BLaER1 (cell line): Measurements from ENCODE around the gene C16orf86.

Source experiments
- H3K27ac ChIP-seq: shearing (Covaris generic); formaldehyde crosslinking; 2 replicates; pipeline ENCODE4 v1.8.1; 2022
- H3K27me3 ChIP-seq: shearing (Covaris generic); formaldehyde crosslinking; 2 replicates; pipeline ENCODE4 v1.8.1; 2022
- H3K36me3 ChIP-seq: shearing (Covaris generic); formaldehyde crosslinking; 2 replicates; pipeline ENCODE4 v1.8.1; 2022
- H3K4me1 ChIP-seq: shearing (Covaris generic); formaldehyde crosslinking; 2 replicates; pipeline ENCODE4 v1.8.1; 2022
- H3K4me2 ChIP-seq: shearing (Covaris generic); formaldehyde crosslinking; 2 replicates; pipeline ENCODE4 v1.8.1; 2022
- H3K4me3 ChIP-seq: shearing (Covaris generic); formaldehyde crosslinking; 2 replicates; pipeline ENCODE4 v1.8.1; 2022
- H3K9ac ChIP-seq: shearing (Covaris generic); formaldehyde crosslinking; 2 replicates; pipeline ENCODE4 v1.8.1; 2022
- H3K9me3 ChIP-seq: shearing (Covaris generic); formaldehyde crosslinking; 2 replicates; pipeline ENCODE4 v1.8.1; 2022
- H4K20me1 ChIP-seq: shearing (Covaris generic); formaldehyde crosslinking; 2 replicates; pipeline ENCODE4 v1.8.1; 2022
- Cebpa-rat ChIP-seq: shearing (Covaris generic); IDR thresholded peaks from 2 replicates; pipeline ENCODE4 v1.8.1; 2022

Gene C16orf86

GRCh38 chr16:67647111-67647651 lies 19.4 kb upstream of the C16orf86 start:
- Histone ChIP-seq H3K9ac (no peak overlapping the region), H3K9me3 (no peaks in the 10 kb centered on the region), H3K4me1 (peaks cover 35% of the 10 kb centered on the region), H4K20me1 (no peaks in the 10 kb centered on the region), H3K4me3 (no peak overlapping the region), H3K27me3 (no peaks in the 10 kb centered on the region), H3K27ac (peak overlapping the region; percentile 97), H3K4me2 (no peak overlapping the region), H3K36me3 (peaks cover 60% of the 10 kb centered on the region)
- TF ChIP-seq Cebpa-rat: no peak

DNA sequence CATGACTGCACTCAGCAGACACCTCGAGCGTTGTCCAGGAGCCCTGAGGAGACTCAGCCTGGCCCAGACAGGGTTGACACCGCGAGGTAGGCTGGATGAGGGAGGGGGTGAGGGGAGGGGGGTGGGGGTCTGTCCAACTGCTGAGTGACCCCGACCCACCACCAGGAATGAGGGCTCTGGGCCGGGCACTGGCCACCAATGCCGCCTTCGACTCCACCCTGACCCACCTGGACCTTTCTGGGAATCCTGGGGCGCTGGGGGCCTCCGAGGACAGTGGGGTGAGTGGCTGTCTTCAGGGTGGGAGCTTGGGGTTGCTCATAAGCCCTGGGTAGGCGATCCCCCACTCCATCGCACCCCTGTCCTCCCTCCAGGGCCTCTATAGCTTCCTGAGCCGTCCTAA lies 18.9 kb upstream of the C16orf86 start:
- TF ChIP-seq Cebpa-rat: no peak
- Histone ChIP-seq H3K36me3 (peaks cover 65% of the 10 kb centered on the region), H3K4me1 (peaks cover 31% of the 10 kb centered on the region), H3K4me3 (no peak overlapping the region), H4K20me1 (no peaks in the 10 kb centered on the region), H3K27me3 (no peaks in the 10 kb centered on the region), H3K27ac (no peak overlapping the region), H3K9ac (no peak overlapping the region), H3K9me3 (no peaks in the 10 kb centered on the region), H3K4me2 (no peak overlapping the region)

DNA sequence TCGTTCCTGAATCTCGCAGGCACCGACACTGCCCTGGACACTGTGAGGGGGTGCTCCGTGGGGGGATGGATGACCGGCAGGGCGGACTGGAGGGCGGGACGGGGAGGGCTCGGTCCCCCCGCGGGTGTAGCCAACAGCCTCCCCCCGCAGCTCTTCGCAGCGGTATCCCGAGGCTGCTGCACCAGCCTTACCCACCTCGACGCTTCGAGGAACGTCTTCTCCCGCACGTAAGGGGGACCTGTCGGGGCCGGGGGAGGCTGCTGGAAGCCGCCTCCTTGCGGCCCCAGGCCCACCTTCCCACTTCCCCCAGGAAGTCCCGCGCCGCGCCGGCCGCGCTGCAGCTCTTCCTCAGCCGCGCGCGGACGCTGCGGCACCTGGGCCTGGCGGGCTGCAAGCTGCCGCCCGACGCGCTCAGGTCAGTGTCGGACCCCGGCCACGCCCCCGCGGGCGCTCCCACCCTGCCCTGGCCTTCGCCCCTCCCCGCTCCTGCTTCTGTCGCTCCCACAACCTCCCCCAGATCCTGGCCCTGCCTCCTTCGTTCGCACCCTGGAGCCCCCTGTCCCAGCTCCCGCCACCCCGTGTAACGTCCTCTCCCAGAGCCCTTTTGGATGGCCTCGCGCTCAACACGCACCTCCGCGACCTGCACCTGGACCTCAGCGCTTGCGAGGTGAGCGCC lies 18.4 kb upstream of the C16orf86 start:
- no peak for TF ChIP-seq Cebpa-rat
- H3K9me3 ChIP-seq: no peaks in the 10 kb centered on the region
- no peaks in the 10 kb centered on the region for H3K27me3 ChIP-seq
- peaks cover 31% of the 10 kb centered on the region for H3K4me1 ChIP-seq
- H3K9ac ChIP-seq: no peak overlapping the region
- H4K20me1 ChIP-seq: no peaks in the 10 kb centered on the region
- no peak overlapping the region for H3K4me2 ChIP-seq
- H3K27ac ChIP-seq: no peak overlapping the region
- no peak overlapping the region for H3K4me3 ChIP-seq
- H3K36me3 ChIP-seq: peaks cover 69% of the 10 kb centered on the region

DNA sequence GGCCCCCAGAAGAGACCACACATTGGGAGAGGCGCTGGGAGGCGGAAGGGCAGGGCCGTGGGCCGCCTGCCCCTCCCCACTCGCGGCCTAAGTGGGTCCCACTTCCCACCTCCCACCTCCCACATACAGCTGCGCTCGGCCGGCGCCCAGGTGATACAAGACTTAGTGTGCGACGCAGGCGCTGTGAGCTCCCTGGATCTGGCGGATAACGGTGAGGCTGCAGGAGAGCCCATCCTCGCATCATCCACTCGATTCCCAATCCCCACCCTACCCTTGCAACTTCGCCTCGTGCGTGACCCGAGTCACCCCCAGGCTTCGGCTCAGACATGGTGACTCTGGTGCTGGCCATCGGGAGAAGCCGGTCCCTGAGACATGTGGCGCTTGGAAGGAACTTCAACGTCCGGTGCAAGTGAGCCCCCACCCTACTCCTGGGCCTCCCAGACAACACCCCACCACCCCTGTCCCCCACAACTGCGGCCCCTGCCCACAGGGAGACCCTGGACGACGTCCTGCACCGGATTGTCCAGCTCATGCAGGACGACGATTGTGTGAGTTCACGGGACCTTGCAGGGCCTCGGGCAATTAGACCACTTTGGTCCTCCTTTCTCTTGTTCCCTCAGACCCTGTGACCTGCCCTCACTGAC lies 17.7 kb upstream of the C16orf86 start:
- no peak overlapping the region for H3K27ac ChIP-seq
- no peaks in the 10 kb centered on the region for H3K27me3 ChIP-seq
- H3K36me3 ChIP-seq: peaks cover 74% of the 10 kb centered on the region
- TF ChIP-seq Cebpa-rat: no peak
- no peak overlapping the region for H3K9ac ChIP-seq
- no peak overlapping the region for H3K4me3 ChIP-seq
- peaks cover 27% of the 10 kb centered on the region for H3K4me1 ChIP-seq
- H3K4me2 ChIP-seq: no peak overlapping the region
- no peaks in the 10 kb centered on the region for H3K9me3 ChIP-seq
- H4K20me1 ChIP-seq: no peaks in the 10 kb centered on the region

- Histone ChIP-seq H3K27me3 (no peaks in the 10 kb centered on the region), H3K36me3 (peaks cover 80% of the 10 kb centered on the region), H4K20me1 (peaks cover 2% of the 10 kb centered on the region; the same call in 1 of the 2 replicates), H3K4me2 (no peak overlapping the region), H3K4me3 (no peak overlapping the region), H3K9ac (no peak overlapping the region), H3K27ac (no peak overlapping the region), H3K4me1 (peaks cover 21% of the 10 kb centered on the region), H3K9me3 (no peaks in the 10 kb centered on the region)
- TF ChIP-seq Cebpa-rat: no peak
Observed at GRCh38 chr16:67649494-67649931, 17.1 kb upstream of the C16orf86 start.

- no peaks in the 10 kb centered on the region for H3K27me3 ChIP-seq
- no peaks in the 10 kb centered on the region for H3K9me3 ChIP-seq
- H3K36me3 ChIP-seq: peaks cover 85% of the 10 kb centered on the region
- H3K4me1 ChIP-seq: peaks cover 19% of the 10 kb centered on the region
- no peak overlapping the region for H3K27ac ChIP-seq
- no peak overlapping the region for H3K9ac ChIP-seq
- H4K20me1 ChIP-seq: peaks cover 7% of the 10 kb centered on the region; the same call in 1 of the 2 replicates
- no peak overlapping the region for H3K4me3 ChIP-seq
- no peak overlapping the region for H3K4me2 ChIP-seq
- TF ChIP-seq Cebpa-rat: no peak
Observed at GRCh38 chr16:67650023-67650422, 16.6 kb upstream of the C16orf86 start.

DNA sequence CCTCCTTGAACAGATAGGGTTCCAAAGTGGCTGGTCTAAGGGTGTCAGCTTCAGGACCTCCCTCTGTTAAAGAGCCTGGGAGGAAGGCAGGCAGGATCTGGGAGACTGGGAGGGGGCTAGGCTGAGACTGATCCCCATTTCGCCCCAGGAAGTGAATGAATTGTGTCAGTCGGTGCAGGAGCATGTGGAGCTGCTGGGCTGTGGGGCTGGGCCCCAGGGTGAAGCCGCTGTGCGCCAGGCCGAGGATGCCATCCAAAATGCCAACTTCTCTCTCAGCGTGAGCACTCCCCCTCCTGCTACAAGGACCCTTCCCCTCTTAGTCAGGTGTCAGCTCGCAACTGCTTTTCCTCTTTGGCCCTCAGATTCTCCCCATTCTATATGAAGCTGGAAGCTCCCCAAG lies 15.6 kb upstream of the C16orf86 start:
- no peak for TF ChIP-seq Cebpa-rat
- no peak overlapping the region for H3K9ac ChIP-seq
- H3K27me3 ChIP-seq: no peaks in the 10 kb centered on the region

GRCh38 chr16:67651847-67652246 lies 14.8 kb upstream of the C16orf86 start:
- Histone ChIP-seq H4K20me1 (peaks cover 24% of the 10 kb centered on the region), H3K27me3 (no peaks in the 10 kb centered on the region), H3K27ac (no peak overlapping the region), H3K9ac (no peak overlapping the region), H3K4me2 (no peak overlapping the region), H3K4me1 (peaks cover 1% of the 10 kb centered on the region; the same call in 1 of the 2 replicates), H3K36me3 (peaks cover 94% of the 10 kb centered on the region), H3K4me3 (no peak overlapping the region), H3K9me3 (no peaks in the 10 kb centered on the region)
- TF ChIP-seq Cebpa-rat: no peak

More for the DNA sequence above, 15.6 kb upstream of the C16orf86 start:
- H3K36me3 ChIP-seq: peaks cover 94% of the 10 kb centered on the region
- no peak overlapping the region for H3K27ac ChIP-seq
- H3K4me2 ChIP-seq: no peak overlapping the region
- H3K4me3 ChIP-seq: no peak overlapping the region
- H3K4me1 ChIP-seq: peaks cover 9% of the 10 kb centered on the region
- H4K20me1 ChIP-seq: peaks cover 17% of the 10 kb centered on the region; the same call in 1 of the 2 replicates
- no peaks in the 10 kb centered on the region for H3K9me3 ChIP-seq

GRCh38 chr16:67652578-67653127 lies 14.0 kb upstream of the C16orf86 start:
- no peak overlapping the region for H3K27ac ChIP-seq
- H3K4me2 ChIP-seq: no peak overlapping the region
- peaks cover 96% of the 10 kb centered on the region for H3K36me3 ChIP-seq
- no peak overlapping the region for H3K4me3 ChIP-seq
- H3K4me1 ChIP-seq: no peaks in the 10 kb centered on the region
- no peak overlapping the region for H3K9ac ChIP-seq
- no peaks in the 10 kb centered on the region for H3K9me3 ChIP-seq
- peaks cover 32% of the 10 kb centered on the region for H4K20me1 ChIP-seq
- no peaks in the 10 kb centered on the region for H3K27me3 ChIP-seq
- no peak for TF ChIP-seq Cebpa-rat
